Breast epithelium (tissue), 4 donors: ENCODE data around the gene BLNK. TPM values are rescaled to one million over a fixed set of nuclear protein-coding genes. Genes with fewer than 3 reads are reported as not detected.

Experiments used
- DNase-seq, 2 donors: peaks; one replicate each; pipeline ENCODE4 v3.0.0-alpha.2; 2019; ENCODE audit warnings: low spot score in 2 of 2
- H3K27ac ChIP-seq, 2 donors: fragments of 200-600 bp; sonication (generic) in 1 of 2; one replicate each; pipeline ENCODE4 v1.5.1; 2016 to 2019; ENCODE audit warnings: mild to moderate bottlenecking in 1 of 2
- H3K27me3 ChIP-seq, 2 donors: fragments of 200-600 bp; sonication (generic) in 1 of 2; one replicate each; pipeline versions ENCODE4 v1.5.1 to v1.6.0; 2017 to 2019; ENCODE audit warnings: control low read depth in 1 of 2, mild to moderate bottlenecking in 1 of 2
- H3K36me3 ChIP-seq: fragments of 200-600 bp; one replicate; pipeline ENCODE4 v1.5.1; 2019
- H3K4me1 ChIP-seq, 2 donors: fragments of 200-600 bp; sonication (generic); one replicate each; pipeline ENCODE4 v1.5.1; 2016 to 2019; ENCODE audit warnings: control low read depth in 1 of 2
- H3K4me3 ChIP-seq, 3 donors: fragments of 200-600 bp; sonication (generic); 1 replicate in 2 of 3; 2 replicates in 1 of 3; pipeline ENCODE4 v1.5.1; 2016 to 2019; ENCODE audit warnings: mild to moderate bottlenecking in 3 of 3, moderate library complexity in 2 of 3
- H3K9me3 ChIP-seq, 2 donors: fragments of 200-600 bp; sonication (generic) in 1 of 2; one replicate each; pipeline ENCODE4 v1.5.1; 2016 to 2019; ENCODE audit warnings: control low read depth in 1 of 2
- CTCF ChIP-seq, 3 donors: fragments of 450-650 bp; IDR thresholded peaks; one replicate each; pipeline ENCODE4 v1.5.1; 2016 to 2017; ENCODE audit warnings: antibody characterized with exemption in 3 of 3, mild to moderate bottlenecking in 3 of 3, moderate library complexity in 3 of 3
- POLR2A ChIP-seq: fragments of 450-650 bp; IDR thresholded peaks from one replicate; pipeline ENCODE4 v1.6.1; 2016; ENCODE audit warnings: antibody characterized with exemption, mild to moderate bottlenecking, moderate library complexity
- POLR2AphosphoS5 ChIP-seq, 3 donors: sonication (generic); formaldehyde crosslinking; IDR thresholded peaks; one replicate each; pipeline ENCODE4 v1.6.1; 2017; ENCODE audit warnings: antibody characterized with exemption in 3 of 3
- intact Hi-C: fragments of 100-400 bp; cut with DNase I; formaldehyde crosslinking; loops from one replicate; pipeline ENCODE4 v1.15.1; 2023; ENCODE audit warnings: low total_unique reads
- total RNA-seq, 3 donors: library from RNA; depleted of rRNA; stranded (reverse); fragments of >200 nt; gene quantifications; one replicate each; pipeline ENCODE4 v1.1.0, GENCODE V29; 2016

The BLNK gene
- total RNA-seq, 3 donors from 2014 or later = 2.9 to 16.0 (median 13.4) TPM

GRCh38 chr10:96301616-96302015 is 30.2 kb upstream of the BLNK start:
- DNase-seq = no peak
- H3K4me3 ChIP-seq = no peak overlapping the region
- H3K36me3 ChIP-seq = no peaks in the 10 kb centered on the region
- no peaks in the 10 kb centered on the region for H3K9me3 ChIP-seq
- TF ChIP-seq CTCF (IDR thresholded peaks at IDR 0.05) (no peak), POLR2A (no peak), POLR2AphosphoS5 (IDR thresholded peaks at IDR 0.05) (no peak)
- intact Hi-C loops = no loop called here
- no peaks in the 10 kb centered on the region for H3K27me3 ChIP-seq
- no peak overlapping the region for H3K27ac ChIP-seq
- no peaks in the 10 kb centered on the region for H3K4me1 ChIP-seq

- intact Hi-C loops = loop anchor here (10.0 kb wide), 1 partner anchor 75 kb away; no protein-coding TSS in a partner anchor
- no peaks in the 10 kb centered on the region for H3K4me1 ChIP-seq
- H3K9me3 ChIP-seq = no peaks in the 10 kb centered on the region
- no peak overlapping the region for H3K27ac ChIP-seq
- H3K36me3 ChIP-seq = no peaks in the 10 kb centered on the region
- H3K27me3 ChIP-seq = peaks cover 0 to 4% of the 10 kb centered on the region in 2 donors
- no peak overlapping the region for H3K4me3 ChIP-seq
- DNase-seq = no peak
- no peak for TF ChIP-seq POLR2AphosphoS5 (IDR thresholded peaks at IDR 0.05)
- TF ChIP-seq POLR2A = no peak
- no peak for TF ChIP-seq CTCF (IDR thresholded peaks at IDR 0.05)
These were observed 28.0 kb upstream of the BLNK start for GRCh38 chr10:96299383-96299782.

GRCh38 chr10:96298362-96298761 is 27.0 kb upstream of the BLNK start:
- intact Hi-C loops = loop anchor here (10.0 kb wide), 1 partner anchor 74 kb away; no protein-coding TSS in a partner anchor

GRCh38 chr10:96297486-96297885 is 26.1 kb upstream of the BLNK start:
- Histone ChIP-seq H3K4me1 (no peaks in the 10 kb centered on the region), H3K27ac (no peak overlapping the region), H3K9me3 (no peaks in the 10 kb centered on the region), H3K27me3 (peaks cover 0 to 4% of the 10 kb centered on the region in 2 donors), H3K36me3 (no peaks in the 10 kb centered on the region), H3K4me3 (no peak overlapping the region)
- no peak for DNase-seq
- intact Hi-C loops = loop anchor here (10.0 kb wide), 1 partner anchor 73 kb away; no protein-coding TSS in a partner anchor
- TF ChIP-seq POLR2AphosphoS5 (IDR thresholded peaks at IDR 0.05) (no peak), CTCF (IDR thresholded peaks at IDR 0.05) (no peak), POLR2A (no peak)

More at GRCh38 chr10:96298362-96298761, 27.0 kb upstream of the BLNK start:
- Histone ChIP-seq H3K27me3 (peaks cover 0 to 4% of the 10 kb centered on the region in 2 donors), H3K36me3 (no peaks in the 10 kb centered on the region), H3K9me3 (no peaks in the 10 kb centered on the region), H3K27ac (no peak overlapping the region), H3K4me1 (no peaks in the 10 kb centered on the region), H3K4me3 (no peak overlapping the region)
- no peak for DNase-seq
- TF ChIP-seq POLR2A (no peak), CTCF (IDR thresholded peaks at IDR 0.05) (no peak), POLR2AphosphoS5 (IDR thresholded peaks at IDR 0.05) (no peak)

GRCh38 chr10:96295475-96295874 is 24.1 kb upstream of the BLNK start:
- Histone ChIP-seq H3K36me3 (no peaks in the 10 kb centered on the region), H3K27ac (no peak overlapping the region), H3K27me3 (peaks cover 0 to 4% of the 10 kb centered on the region in 2 donors), H3K4me1 (no peaks in the 10 kb centered on the region), H3K4me3 (no peak overlapping the region), H3K9me3 (no peaks in the 10 kb centered on the region)
- TF ChIP-seq CTCF (IDR thresholded peaks at IDR 0.05) = no peak
- no peak for TF ChIP-seq POLR2AphosphoS5 (IDR thresholded peaks at IDR 0.05)
- TF ChIP-seq POLR2A = no peak
- intact Hi-C loops = loop anchor here (10.0 kb wide), 1 partner anchor 71 kb away; no protein-coding TSS in a partner anchor
- no peak for DNase-seq
